Caco-2 (cell line): ENCODE data around the gene SLC18A2. TPM values are rescaled to one million over a fixed set of nuclear protein-coding genes. Genes with fewer than 3 reads are reported as not detected.
A peak's percentile ranks its signal among the peaks of the same experiment; 100 is the strongest.

Source experiments
- BruUV-seq: library from RNA; stranded (reverse); fragments of 400-500 nt; replicated peaks from 2 replicates; lab custom pipeline; 2021; lab: Mats Ljungman, UMichigan
- CTCF ChIA-PET: fragments of 300-600 bp; sonication (Branson Sonifier 250); formaldehyde crosslinking; loops from one replicate; lab custom pipeline; 2022; ENCODE audit warnings: antibody characterized with exemption; lab: Charles Lee
- POLR2A ChIA-PET: fragments of 300-600 bp; sonication (Branson Sonifier 250); formaldehyde crosslinking; loops from one replicate; lab custom pipeline; 2022; ENCODE audit warnings: antibody characterized with exemption; lab: Charles Lee
- DNase-seq, 2 experiments: peaks; one replicate each; pipeline versions ENCODE4 v3.0.0 to v3.0.0-alpha.2; 2020 to 2022
- H3K27me3 ChIP-seq: replicated peaks from 2 replicates; pipeline ENCODE4 v1.6.0; 2011; ENCODE audit warnings: low read length; ENCODE audit not compliant: control insufficient read depth, insufficient read depth
- H3K36me3 ChIP-seq: 2 replicates; pipeline ENCODE4 v1.5.1; 2011; ENCODE audit warnings: low read length; ENCODE audit not compliant: control insufficient read depth, insufficient read depth
- H3K4me1 ChIP-seq: fragments of 250-450 bp; sonication (Bioruptor Pico); 2 replicates; pipeline ENCODE4 v1.5.1; 2020; ENCODE audit warnings: mild to moderate bottlenecking
- H3K4me3 ChIP-seq: 2 replicates; pipeline ENCODE4 v1.5.1; 2011; ENCODE audit warnings: low read depth, mild to moderate bottlenecking, control low read depth, low read length
- H3K9me3 ChIP-seq: fragments of 250-450 bp; sonication (Bioruptor Pico); 2 replicates; pipeline ENCODE4 v1.5.1; 2020; ENCODE audit warnings: mild to moderate bottlenecking, moderate library complexity
- H3K27ac Mint-ChIP-seq: one replicate; pipeline ENCODE4 v1.8.0; 2022; ENCODE audit warnings: mixed read lengths; ENCODE audit not compliant: unreplicated experiment
- H3K27me3 Mint-ChIP-seq: one replicate; pipeline ENCODE4 v1.8.0; 2022; ENCODE audit warnings: mixed read lengths; ENCODE audit not compliant: insufficient read depth, unreplicated experiment
- H3K36me3 Mint-ChIP-seq: one replicate; pipeline ENCODE4 v1.8.0; 2022; ENCODE audit warnings: mild to moderate bottlenecking, mixed read lengths; ENCODE audit not compliant: insufficient read depth, unreplicated experiment
- H3K4me1 Mint-ChIP-seq: one replicate; pipeline ENCODE4 v1.8.0; 2022; ENCODE audit warnings: low read depth, mixed read lengths; ENCODE audit not compliant: unreplicated experiment
- H3K4me3 Mint-ChIP-seq: one replicate; pipeline ENCODE4 v1.8.0; 2022; ENCODE audit warnings: mild to moderate bottlenecking, moderate library complexity, mixed read lengths; ENCODE audit not compliant: unreplicated experiment
- H3K9me3 Mint-ChIP-seq: one replicate; pipeline ENCODE4 v1.8.0; 2022; ENCODE audit warnings: mixed read lengths; ENCODE audit not compliant: unreplicated experiment
- intact Hi-C: fragments of 100-400 bp; cut with micrococcal nuclease; formaldehyde crosslinking; loops from one replicate; pipeline ENCODE4 v1.10.0; 2022; ENCODE audit not compliant: unreplicated experiment
- total RNA-seq: library from RNA; stranded (reverse); gene quantifications from 2 replicates; pipeline ENCODE4 v1.2.3, GENCODE V29; 2022
- TF ChIP-seq, protein P1 (sequence below), 2 experiments: fragments of 200-600 bp in 1 of 2; IDR thresholded peaks; 1 replicate in 1 of 2; 2 replicates in 1 of 2; pipeline versions ENCODE4 v1.5.1 to v1.8.0; 2011 to 2022; ENCODE audit warnings: antibody characterized with exemption in 1 of 2, control low read depth in 1 of 2, inconsistent platforms in 1 of 2, low read depth in 1 of 2, low read length in 1 of 2, mild to moderate bottlenecking in 1 of 2, moderate library complexity in 1 of 2; ENCODE audit not compliant: insufficient read depth in 1 of 2, severe bottlenecking in 1 of 2, unreplicated experiment in 1 of 2

The SLC18A2 gene
- total RNA-seq, 1 experiment from 2014 or later = not detected

DNA sequence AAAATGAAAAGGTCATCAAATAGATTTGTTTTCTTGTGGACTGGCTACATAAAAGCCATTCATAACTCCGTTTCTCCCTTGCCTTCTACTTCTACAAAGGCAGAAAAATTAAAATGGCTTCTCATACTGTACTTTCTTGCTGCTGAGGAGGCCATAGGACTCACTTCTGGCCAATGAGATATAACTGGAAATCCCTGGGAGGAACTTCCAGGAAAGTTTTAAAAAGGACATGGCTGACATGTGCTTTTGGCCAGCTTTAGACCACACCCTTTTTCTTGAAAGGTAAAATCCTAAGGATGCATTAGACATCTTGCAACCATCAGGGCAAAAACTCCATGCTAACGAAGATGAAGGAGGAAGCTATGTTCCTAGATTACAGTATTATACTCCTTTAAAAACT, 75.8 kb downstream of the SLC18A2 start:
- H3K27ac Mint-ChIP-seq = no peak overlapping the region
- no peak for DNase-seq
- Histone ChIP-seq H3K36me3 (no peaks in the 10 kb centered on the region), H3K27me3 (no peaks in the 10 kb centered on the region), H3K4me1 (no peaks in the 10 kb centered on the region), H3K4me3 (no peak overlapping the region), H3K9me3 (no peaks in the 10 kb centered on the region)
- POLR2A ChIA-PET = no interaction called here
- H3K4me3 Mint-ChIP-seq = no peak overlapping the region
- no peaks in the 10 kb centered on the region for H3K27me3 Mint-ChIP-seq
- intact Hi-C loops = no loop called here
- peaks cover 6% of the 10 kb centered on the region for H3K4me1 Mint-ChIP-seq
- H3K9me3 Mint-ChIP-seq = no peaks in the 10 kb centered on the region
- CTCF ChIA-PET = interaction anchor here (0.5 kb wide), 1 partner anchor 165 kb away, joined by 3 read pairs; no protein-coding TSS in a partner anchor
- H3K36me3 Mint-ChIP-seq = peaks cover 25% of the 10 kb centered on the region
- TF ChIP-seq, protein P1, sequence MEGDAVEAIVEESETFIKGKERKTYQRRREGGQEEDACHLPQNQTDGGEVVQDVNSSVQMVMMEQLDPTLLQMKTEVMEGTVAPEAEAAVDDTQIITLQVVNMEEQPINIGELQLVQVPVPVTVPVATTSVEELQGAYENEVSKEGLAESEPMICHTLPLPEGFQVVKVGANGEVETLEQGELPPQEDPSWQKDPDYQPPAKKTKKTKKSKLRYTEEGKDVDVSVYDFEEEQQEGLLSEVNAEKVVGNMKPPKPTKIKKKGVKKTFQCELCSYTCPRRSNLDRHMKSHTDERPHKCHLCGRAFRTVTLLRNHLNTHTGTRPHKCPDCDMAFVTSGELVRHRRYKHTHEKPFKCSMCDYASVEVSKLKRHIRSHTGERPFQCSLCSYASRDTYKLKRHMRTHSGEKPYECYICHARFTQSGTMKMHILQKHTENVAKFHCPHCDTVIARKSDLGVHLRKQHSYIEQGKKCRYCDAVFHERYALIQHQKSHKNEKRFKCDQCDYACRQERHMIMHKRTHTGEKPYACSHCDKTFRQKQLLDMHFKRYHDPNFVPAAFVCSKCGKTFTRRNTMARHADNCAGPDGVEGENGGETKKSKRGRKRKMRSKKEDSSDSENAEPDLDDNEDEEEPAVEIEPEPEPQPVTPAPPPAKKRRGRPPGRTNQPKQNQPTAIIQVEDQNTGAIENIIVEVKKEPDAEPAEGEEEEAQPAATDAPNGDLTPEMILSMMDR (IDR thresholded peaks at IDR 0.05; ENCODE audit: insufficient read depth in 1 of 2, low read depth in 1 of 2, low read length in 1 of 2, severe bottlenecking in 1 of 2, unreplicated experiment in 1 of 2) = no peak
- BruUV-seq = no TSS peak

DNA sequence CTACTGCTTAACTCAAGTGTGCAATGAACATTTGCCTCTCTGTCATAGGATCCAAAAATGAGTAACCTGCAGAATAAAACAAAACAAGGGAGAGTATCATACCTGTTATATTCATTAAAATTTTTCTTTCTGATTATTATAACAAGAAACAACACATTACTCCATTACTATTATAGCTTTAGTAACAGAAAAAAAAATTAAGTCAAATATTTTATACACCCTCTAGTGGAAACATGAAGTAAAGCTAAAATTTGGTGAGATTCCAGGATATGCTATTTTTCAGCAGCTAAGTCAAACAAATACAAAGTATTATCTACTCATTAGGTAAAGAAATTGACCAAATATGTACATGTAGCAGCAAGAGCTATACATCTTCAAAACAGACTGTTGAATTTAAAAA, 78.0 kb downstream of the SLC18A2 start:
- no TSS peak for BruUV-seq
- H3K4me1 ChIP-seq = no peaks in the 10 kb centered on the region
- no peaks in the 10 kb centered on the region for H3K36me3 ChIP-seq
- no peaks in the 10 kb centered on the region for H3K27me3 ChIP-seq
- Mint-ChIP-seq H3K27ac (no peak overlapping the region), H3K4me1 (no peaks in the 10 kb centered on the region), H3K27me3 (no peaks in the 10 kb centered on the region), H3K9me3 (no peaks in the 10 kb centered on the region), H3K4me3 (no peak overlapping the region), H3K36me3 (peaks cover 21% of the 10 kb centered on the region)
- intact Hi-C loops = no loop called here
- ChIA-PET CTCF (interaction anchor here (0.7 to 4.0 kb wide), 5 partner anchors 44 to 101 kb away, joined by 3 to 69 read pairs (median 3); no protein-coding TSS in a partner anchor), POLR2A (no interaction called here)
- TF ChIP-seq, protein P1 (IDR thresholded peaks at IDR 0.05; ENCODE audit: insufficient read depth in 1 of 2, low read depth in 1 of 2, low read length in 1 of 2, severe bottlenecking in 1 of 2, unreplicated experiment in 1 of 2) = peak; percentile 22 to 30
- no peak for DNase-seq
- H3K4me3 ChIP-seq = no peak overlapping the region
- H3K9me3 ChIP-seq = no peaks in the 10 kb centered on the region

GRCh38 chr10:117320050-117320665, 79.2 kb downstream of the SLC18A2 start:
- Histone ChIP-seq H3K36me3 (no peaks in the 10 kb centered on the region), H3K4me3 (no peak overlapping the region), H3K27me3 (no peaks in the 10 kb centered on the region), H3K9me3 (no peaks in the 10 kb centered on the region), H3K4me1 (no peaks in the 10 kb centered on the region)
- DNase-seq = peak in 1 of 2 experiments; percentile 36
- peaks cover 9% of the 10 kb centered on the region for H3K36me3 Mint-ChIP-seq
- TF ChIP-seq, protein P1 (IDR thresholded peaks at IDR 0.05; ENCODE audit: insufficient read depth in 1 of 2, low read depth in 1 of 2, low read length in 1 of 2, severe bottlenecking in 1 of 2, unreplicated experiment in 1 of 2) = peak; percentile 54 to 76
- H3K27me3 Mint-ChIP-seq = no peaks in the 10 kb centered on the region
- no peak overlapping the region for H3K27ac Mint-ChIP-seq
- CTCF ChIA-PET = interaction anchor here (0.8 to 4.0 kb wide), 5 partner anchors 22 to 158 kb away, joined by 3 to 69 read pairs (median 3); no protein-coding TSS in a partner anchor
- no TSS peak for BruUV-seq
- H3K9me3 Mint-ChIP-seq = no peaks in the 10 kb centered on the region
- POLR2A ChIA-PET = no interaction called here
- H3K4me1 Mint-ChIP-seq = no peaks in the 10 kb centered on the region
- intact Hi-C loops = loop anchor here (1.0 kb wide), 2 partner anchors 93 to 103 kb away; no protein-coding TSS in a partner anchor
- no peak overlapping the region for H3K4me3 Mint-ChIP-seq
